CD1c-positive myeloid dendritic cell (primary cell): Measurements from ENCODE around the gene HOXB2.
"Not testable (repeated sequence)": the region's sequence is repeated elsewhere in the genome, so short reads cannot be mapped to it uniquely, and the experiment has no call there.

Source experiments
- DNase-seq: peaks from one replicate; pipeline ENCODE4 v3.0.0-alpha.2; 2016; ENCODE audit errors: extremely low spot score

Gene HOXB2

GRCh38 chr17:48541036-48541576, 3.8 kb downstream of the HOXB2 start:
- DNase-seq = no peak

DNA sequence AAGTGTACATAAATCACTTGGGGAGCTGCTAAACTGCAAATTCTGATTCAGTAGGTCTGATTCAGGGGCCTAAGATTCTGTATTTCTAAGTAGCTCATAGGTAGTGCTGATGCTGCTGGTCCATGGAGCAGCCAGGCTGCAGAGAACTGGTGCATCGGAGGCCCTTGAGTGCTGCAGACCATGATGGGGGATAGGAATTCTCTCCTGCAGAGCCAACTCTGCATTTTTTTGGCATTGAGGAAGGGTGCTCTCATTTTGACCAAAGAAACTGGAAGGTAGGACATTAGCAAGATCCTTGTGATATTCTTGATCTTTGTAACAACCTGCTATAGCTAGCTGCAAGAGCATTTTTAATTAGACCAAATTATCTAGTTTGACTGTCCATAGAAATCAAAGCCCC, 4.7 kb downstream of the HOXB2 start:
- no peak for DNase-seq

DNA sequence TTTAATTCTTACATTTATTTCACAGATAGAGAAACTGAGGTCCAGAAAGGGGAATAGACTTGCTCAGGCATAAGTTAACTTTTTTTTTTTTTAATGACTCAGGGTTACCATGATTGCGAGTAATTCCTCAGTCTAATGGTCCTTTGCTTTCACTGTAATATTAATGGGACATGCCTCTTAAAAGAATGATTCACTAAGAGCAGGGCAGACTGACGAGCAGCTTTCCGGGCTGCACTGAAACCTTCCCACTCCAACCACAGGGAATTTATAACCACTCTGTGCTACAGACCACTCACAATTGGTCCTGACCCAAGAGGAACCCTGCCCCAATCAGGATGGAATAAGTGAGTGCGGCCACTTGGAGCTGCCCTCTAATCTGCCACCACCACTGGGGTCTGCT, 5.7 kb downstream of the HOXB2 start:
- DNase-seq = no peak

DNA sequence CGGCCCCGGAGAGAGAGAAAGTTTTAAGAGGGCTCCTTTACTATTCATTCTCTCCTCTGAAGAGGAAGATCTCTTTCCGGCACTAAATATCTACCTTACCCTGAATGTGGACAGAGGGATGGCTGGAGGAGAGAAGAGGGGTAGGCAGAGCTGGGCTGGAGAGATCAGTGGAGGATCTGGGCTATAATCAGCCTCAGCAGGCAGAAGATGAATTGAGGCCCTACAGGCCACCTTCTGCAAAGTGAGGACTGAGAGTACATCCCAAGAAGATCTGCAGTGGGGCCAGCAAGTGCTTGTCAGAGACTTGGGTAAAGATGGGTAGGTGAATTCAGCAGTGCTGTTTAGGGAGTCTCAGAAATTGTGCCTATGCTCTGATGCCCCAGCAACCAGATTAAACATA, 7.6 kb downstream of the HOXB2 start:
- no peak for DNase-seq

GRCh38 chr17:48535793-48536559, 8.9 kb downstream of the HOXB2 start:
- DNase-seq = not testable (repeated sequence)

GRCh38 chr17:48532261-48532660, 12.6 kb downstream of the HOXB2 start:
- DNase-seq = no peak

GRCh38 chr17:48530887-48531272, 14.0 kb downstream of the HOXB2 start, which contains the start of gene HOXB1:
Gene HOXB1, minus strand, starts transcription at chr17:48531011. Its CDS starts 107 bp downstream, at chr17:48530904.
- no peak for DNase-seq

GRCh38 chr17:48530208-48530886, 14.6 kb downstream of the HOXB2 start:
- DNase-seq = no peak

- no peak for DNase-seq
Observed at GRCh38 chr17:48529683-48530009, 15.3 kb downstream of the HOXB2 start.

DNA sequence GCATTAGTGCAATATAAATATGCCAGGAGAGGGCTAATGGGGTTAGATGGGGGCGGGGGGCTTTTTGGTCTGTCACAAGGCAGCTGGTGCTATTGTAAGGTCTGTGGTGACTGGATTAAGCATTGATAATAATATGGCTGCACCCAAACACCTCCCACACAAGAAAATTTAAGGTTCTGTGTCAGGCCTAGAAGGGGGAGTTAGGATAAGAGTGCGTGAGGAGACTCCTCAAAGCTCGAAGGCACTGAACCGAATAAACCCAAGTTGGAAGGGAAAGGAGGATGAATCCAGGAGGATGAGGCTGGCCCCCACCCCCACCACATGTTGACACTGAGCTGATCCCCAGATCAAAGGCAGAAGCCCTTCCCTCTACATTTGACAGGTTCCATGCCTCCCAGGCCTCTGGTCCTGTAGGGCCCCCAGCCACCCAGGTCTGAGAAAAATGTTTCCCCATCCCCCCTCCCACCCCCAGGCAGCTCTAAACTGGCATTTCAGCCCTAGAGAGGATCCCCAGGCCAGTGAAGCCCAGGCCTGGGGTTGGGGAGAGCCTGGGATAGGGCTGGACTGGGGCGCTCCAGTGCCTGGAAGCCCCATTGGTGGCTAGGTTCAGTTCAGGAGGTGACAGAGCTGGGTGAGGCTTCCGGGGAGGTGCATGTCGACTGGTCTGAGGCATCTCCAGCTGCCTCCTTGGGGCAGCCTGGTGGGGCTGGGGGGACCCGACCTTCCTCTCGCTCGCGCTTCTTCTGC, 15.8 kb downstream of the HOXB2 start:
- DNase-seq = no peak

DNA sequence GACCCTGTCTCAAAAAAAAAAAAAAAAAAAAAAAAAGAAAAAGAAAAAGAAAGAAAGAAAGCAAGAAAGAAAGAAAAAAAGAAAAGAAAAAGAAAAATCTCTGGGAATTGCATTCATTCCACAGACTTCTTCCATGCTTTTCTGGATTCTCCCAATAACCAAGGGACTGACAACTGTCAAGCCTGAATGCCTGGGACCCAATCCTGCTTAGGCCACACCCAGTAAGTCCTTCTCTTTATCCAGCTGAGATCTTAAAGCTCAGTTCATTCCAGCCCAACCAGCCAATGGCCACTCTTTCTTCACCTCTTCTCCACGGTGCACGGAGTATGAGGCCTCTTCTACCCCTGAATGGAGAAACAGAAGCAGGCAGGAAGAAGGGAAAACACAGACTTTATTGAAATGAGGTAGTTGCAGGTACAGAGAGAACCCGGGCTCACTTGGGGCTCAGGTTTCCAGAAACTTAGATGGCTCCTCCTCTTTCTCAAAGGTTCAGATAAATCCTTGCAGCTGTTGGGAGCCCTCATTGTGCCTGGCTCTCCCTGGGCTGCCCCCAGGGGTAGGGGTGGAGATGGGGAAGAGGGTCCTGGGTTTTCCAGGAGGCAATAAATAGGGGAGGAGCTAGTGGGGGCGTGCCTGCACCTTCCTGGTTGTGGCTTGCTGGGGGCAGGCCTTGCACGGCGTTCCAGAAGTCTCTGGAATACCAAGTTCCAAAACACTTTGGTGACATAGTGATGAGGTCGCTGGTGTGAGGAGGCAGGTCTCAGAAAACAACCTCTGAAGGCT, 16.6 kb downstream of the HOXB2 start:
- DNase-seq = no peak

GRCh38 chr17:48527547-48527932, 17.4 kb downstream of the HOXB2 start:
- DNase-seq = no peak

DNA sequence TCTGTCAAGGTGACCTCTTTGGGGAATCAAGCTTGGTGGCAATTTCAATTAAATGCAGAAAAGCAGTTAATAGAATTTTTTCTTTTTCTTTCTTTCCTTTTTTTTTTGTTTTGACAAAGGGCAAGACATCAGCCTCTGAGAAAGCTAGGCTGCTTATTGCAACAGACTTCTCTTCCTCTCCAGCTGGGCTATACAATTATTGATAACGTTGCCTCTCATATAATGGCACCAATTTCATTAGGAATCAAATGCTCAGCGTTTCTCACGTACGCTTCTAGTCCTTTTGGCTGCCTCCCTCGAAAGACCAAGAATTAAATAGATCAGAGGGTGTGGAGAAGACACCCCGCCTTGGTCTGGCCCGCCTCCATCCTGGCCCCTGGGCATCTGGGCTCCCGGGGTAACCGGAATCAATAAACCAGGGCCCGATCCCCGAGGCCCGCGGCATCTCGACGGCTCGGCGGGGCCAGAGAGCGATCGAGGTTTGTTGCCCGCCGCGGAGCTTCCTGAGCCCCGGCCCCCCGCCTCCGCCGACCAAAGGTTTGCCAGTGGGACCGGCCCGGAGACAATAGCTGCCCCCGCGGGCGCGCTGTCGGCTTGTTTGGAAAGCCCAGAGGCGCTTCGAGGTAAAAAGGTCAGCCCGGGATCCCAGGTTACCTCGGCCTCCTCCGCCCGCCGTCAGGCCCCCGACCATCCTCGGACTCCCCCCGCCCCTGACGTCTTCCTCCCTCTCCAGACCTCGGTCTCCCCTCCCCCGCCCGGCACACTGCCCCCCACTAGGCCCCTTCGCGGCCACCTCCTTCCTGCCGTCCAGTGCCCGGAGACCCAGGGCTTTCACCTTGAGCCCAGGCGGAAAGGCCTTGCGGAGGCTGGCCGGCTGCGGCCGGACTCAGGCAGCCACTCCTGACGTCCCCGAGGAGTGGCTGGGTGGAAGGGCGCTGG, 18.0 kb downstream of the HOXB2 start:
- no peak for DNase-seq

- no peak for DNase-seq
Observed at GRCh38 chr17:48523010-48523409, 21.9 kb downstream of the HOXB2 start.

DNA sequence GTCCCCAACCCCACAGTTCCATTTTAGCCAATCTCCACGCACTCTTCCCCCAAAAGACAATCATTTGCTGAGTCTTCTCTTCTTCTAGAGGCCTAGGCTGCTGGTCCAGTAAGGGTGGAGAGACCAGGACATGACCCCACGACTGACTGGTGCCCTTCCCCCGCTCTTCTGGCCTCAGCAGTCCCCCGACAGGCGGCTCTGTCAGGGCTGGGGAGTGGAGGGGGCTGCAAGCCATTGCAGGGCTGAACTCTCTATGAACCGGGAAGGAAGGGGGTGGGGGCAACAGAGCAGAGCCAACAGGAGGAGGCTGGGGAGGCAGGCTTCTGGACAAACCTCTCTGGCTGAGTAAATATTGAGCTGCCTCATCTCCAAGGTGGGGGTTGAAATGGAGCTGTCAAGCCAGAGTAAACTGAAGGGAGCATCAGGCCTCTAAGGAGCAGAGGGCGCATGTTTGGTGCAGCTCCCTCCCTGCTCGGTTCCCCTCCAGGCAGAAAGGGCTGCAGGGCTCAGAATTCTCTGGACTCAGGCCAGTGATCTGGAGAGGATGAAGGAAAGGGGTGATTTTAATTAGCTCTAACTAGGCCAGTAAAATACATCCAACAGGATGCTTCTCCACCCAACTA, 22.8 kb downstream of the HOXB2 start:
- DNase-seq = no peak

DNA sequence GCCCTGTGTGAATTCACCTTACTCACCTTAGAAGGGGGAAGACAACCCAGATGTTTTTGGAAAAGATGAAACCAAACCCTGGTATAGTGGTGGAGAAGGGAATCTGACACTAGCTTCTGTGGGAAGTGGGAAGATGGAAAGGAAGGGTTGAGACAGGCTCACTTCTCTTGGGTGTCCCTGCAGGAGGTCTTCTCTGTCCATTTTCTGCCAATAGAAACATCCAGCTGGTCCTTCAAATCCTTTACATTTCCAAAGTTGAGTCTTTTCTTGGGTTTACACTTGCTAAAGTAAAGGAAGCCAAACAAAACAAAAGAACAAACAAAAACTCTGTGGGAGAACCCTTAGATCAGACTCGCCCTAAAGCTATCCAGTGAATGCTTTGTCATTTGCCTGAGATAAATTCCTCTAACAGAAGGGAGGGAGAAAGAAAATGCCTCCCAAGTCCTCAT, 24.3 kb downstream of the HOXB2 start:
- DNase-seq = no peak

GRCh38 chr17:48519427-48519826, 25.5 kb downstream of the HOXB2 start:
- DNase-seq = no peak

DNA sequence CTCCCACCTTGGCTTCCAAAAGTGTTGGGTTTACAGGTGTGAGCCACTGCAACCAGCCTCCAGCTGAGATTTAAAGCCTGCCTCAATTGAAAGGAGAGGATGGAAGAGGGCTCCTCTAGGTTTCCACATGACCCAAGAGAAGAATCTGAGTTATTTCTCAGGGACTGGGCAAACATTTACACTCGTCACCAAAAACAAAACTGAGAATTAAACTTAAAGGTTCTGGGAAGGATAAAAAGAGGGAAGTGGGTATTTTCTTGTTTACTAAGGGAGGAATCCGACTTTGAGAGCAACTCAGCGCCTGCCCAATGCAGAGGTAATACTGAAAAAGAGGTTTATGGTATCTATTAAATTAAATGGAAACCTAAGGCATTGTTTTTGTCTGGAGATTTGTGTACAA, 27.4 kb downstream of the HOXB2 start:
- DNase-seq = no peak

DNA sequence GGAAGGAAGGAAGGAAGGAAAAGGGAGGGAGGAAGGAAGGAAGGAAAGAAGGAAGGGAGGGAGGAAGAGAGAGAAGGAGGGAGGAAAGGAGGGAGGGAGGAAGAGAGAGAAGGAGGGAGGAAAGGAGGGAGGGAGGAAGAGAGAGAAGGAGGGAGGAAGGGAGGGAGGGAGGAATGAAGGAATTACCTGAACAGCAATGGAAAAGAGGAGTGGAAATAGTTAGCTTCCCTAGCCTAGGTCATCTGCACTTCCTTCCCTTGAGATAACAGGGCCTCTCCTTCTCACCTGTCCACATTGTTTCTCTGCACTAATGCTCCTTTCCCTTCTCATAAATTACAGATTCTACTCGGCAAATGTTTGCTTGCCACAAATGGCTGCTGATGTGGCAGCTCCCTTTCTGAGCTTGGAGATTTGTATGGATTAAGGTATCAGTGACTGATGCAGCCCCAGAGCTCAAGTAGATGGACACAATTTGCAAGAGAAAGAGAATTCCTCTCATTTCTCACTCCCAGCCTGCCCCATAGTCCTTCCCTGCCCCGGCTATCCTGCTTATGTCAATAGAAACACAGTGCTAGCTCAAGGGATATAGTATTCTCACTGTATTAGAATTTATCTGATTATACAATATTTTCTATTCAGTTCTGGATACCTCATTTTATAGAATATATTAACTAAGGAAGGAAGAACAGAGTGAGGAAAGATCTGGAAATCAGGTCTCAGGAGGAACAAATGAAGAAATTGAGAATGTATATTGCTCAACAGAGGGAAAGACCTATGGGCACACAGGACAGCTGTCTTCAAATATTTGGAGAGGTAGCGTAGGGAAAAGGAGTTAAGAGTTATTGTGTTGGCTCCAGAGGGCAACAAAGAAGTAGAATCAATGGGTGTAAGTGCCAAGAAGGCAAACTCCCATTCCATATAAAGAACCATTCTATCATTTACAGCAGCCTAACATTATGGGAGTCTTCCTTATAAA, 28.7 kb downstream of the HOXB2 start:
- no peak for DNase-seq
